Neural crest cell (in vitro differentiated cells): ENCODE data around the gene LTC4S. TPM values are rescaled to one million over a fixed set of nuclear protein-coding genes. Genes with fewer than 3 reads are reported as not detected.
"Not testable (repeated sequence)": the region's sequence is repeated elsewhere in the genome, so short reads cannot be mapped to it uniquely, and the experiment has no call there.

Experiments used
- DNase-seq: peaks from one replicate; pipeline ENCODE4 v3.0.0; 2021; ENCODE audit warnings: low read depth, mixed read lengths, low spot score
- H3K27ac Mint-ChIP-seq: one replicate; pipeline ENCODE4 v1.8.0; 2021; ENCODE audit warnings: mild to moderate bottlenecking, mixed read lengths; ENCODE audit not compliant: unreplicated experiment
- H3K27me3 Mint-ChIP-seq: 2 replicates; pipeline ENCODE4 v1.8.0; 2021; ENCODE audit warnings: low read depth, mild to moderate bottlenecking, mixed read lengths
- H3K36me3 Mint-ChIP-seq: 2 replicates; pipeline ENCODE4 v1.8.0; 2021; ENCODE audit warnings: low read depth, mild to moderate bottlenecking, mixed read lengths
- H3K4me1 Mint-ChIP-seq: 2 replicates; pipeline ENCODE4 v1.8.0; 2021; ENCODE audit warnings: mixed read lengths
- H3K4me3 Mint-ChIP-seq: one replicate; pipeline ENCODE4 v1.8.0; 2021; ENCODE audit warnings: mild to moderate bottlenecking, mixed read lengths
- H3K9me3 Mint-ChIP-seq: 2 replicates; pipeline ENCODE4 v1.8.0; 2021; ENCODE audit warnings: mixed read lengths
- long read RNA-seq: library from polyadenylated mRNA; unstranded; transcript quantifications from one replicate; pipeline ENCODE4 v2.0.0, GENCODE V29; 2020
- total RNA-seq: library from RNA; stranded (reverse); gene quantifications from 2 replicates; pipeline ENCODE4 v1.2.1, GENCODE V29; 2021
- TF ChIP-seq, protein P1 (sequence below): fragments of 200-600 bp; sonication (generic); conservative IDR thresholded peaks from 2 replicates; pipeline ENCODE4 v1.5.0; 2021; ENCODE audit warnings: antibody characterized with exemption, mild to moderate bottlenecking

Gene LTC4S, protein sequence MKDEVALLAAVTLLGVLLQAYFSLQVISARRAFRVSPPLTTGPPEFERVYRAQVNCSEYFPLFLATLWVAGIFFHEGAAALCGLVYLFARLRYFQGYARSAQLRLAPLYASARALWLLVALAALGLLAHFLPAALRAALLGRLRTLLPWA
- 2.4 and 3.3 TPM in 2 replicates for total RNA-seq
- long read RNA-seq: 0 reads

DNA sequence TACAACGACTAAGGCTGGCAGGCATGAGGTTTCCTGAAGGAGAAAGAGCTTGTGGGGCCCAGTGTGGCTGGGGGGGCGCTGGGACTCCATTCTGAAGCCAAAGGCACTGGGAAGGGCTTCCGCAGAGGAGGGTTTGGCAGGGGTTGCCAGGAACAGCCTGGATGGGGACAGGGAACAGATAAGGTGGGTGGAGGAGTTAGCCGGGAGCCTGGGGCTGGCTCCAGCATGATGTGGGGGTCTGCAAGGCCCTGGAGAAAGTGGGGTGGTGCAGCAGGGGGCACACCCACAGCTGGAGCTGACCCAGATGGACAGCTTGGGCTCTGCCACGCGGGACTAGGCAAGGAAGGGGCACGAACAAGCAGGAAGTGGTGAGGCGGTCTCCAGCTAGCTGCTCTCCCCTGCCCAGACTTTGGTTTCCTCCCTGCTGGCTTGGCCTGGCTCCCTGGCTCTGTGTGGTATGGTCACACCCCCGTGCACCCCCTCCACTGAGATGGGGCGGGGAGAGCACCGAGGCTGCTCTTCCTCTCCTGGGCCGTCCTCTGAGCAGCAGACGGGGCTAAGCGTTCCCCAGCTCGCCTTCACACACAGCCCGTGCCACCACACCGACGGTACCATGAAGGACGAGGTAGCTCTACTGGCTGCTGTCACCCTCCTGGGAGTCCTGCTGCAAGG lies at the start of gene LTC4S:
Gene LTC4S (plus strand): TSS at position 519 of the 672 bp plus-strand sequence. CDS start 95 bp downstream, at position 614.
- no peak for DNase-seq
- Mint-ChIP-seq H3K27me3 (peaks cover 2% of the 10 kb centered on the region), H3K36me3 (peaks cover 4% of the 10 kb centered on the region), H3K9me3 (no peaks in the 10 kb centered on the region), H3K4me3 (peak within 1 kb of the TSS; percentile 81), H3K27ac (peak within 1 kb of the TSS; percentile 89), H3K4me1 (peaks cover 5% of the 10 kb centered on the region)
- TF ChIP-seq, protein P1, sequence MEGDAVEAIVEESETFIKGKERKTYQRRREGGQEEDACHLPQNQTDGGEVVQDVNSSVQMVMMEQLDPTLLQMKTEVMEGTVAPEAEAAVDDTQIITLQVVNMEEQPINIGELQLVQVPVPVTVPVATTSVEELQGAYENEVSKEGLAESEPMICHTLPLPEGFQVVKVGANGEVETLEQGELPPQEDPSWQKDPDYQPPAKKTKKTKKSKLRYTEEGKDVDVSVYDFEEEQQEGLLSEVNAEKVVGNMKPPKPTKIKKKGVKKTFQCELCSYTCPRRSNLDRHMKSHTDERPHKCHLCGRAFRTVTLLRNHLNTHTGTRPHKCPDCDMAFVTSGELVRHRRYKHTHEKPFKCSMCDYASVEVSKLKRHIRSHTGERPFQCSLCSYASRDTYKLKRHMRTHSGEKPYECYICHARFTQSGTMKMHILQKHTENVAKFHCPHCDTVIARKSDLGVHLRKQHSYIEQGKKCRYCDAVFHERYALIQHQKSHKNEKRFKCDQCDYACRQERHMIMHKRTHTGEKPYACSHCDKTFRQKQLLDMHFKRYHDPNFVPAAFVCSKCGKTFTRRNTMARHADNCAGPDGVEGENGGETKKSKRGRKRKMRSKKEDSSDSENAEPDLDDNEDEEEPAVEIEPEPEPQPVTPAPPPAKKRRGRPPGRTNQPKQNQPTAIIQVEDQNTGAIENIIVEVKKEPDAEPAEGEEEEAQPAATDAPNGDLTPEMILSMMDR: no peak

DNA sequence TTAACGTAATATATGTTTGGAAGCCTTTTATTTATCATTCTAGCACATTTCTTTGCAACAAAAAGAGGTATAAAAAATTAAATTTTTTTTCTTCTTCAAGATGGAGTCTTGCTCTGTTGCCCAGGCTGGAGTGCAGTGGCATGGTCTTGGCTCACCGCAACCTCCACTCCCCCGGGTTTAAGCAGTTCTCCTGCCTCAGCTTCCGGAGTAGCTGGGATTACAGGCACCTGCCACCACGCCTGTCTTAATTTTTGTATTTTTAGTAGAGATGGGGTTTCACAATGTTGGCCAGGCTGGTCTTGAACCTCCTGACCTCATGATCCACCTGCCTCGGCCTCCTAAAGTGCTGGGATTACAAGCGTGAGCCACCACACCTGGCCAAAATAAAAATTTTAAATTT lies 49.7 kb upstream of the LTC4S start:
- not testable (repeated sequence) for H3K4me1 Mint-ChIP-seq, DNase-seq

DNA sequence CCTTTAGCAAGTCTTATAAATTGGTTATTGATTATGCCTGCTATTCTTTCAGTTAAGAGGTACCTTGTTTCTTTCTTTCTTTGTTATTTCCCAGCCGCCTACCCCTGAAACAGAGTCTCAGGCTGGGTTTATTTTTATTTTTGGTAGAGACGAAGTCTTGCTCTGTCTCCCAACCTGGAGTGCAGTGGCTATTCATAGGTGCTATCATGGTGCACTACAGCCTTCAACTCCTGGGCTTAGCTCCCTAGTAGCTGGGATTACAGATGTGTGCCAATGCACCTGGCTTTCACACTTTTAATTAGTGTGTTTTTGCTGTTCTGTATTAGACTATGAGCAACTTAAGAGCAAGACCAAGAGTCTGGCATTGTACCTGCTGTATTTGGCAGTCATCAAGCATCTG lies 46.9 kb upstream of the LTC4S start:
- no peak overlapping the region for H3K4me3 Mint-ChIP-seq
- H3K27ac Mint-ChIP-seq: no peak overlapping the region
- TF ChIP-seq, protein P1: no peak
- peaks cover 8% of the 10 kb centered on the region for H3K36me3 Mint-ChIP-seq
- H3K27me3 Mint-ChIP-seq: no peaks in the 10 kb centered on the region
- peaks cover 4% of the 10 kb centered on the region for H3K4me1 Mint-ChIP-seq
- DNase-seq: no peak
- H3K9me3 Mint-ChIP-seq: peaks cover 2% of the 10 kb centered on the region

More for the DNA sequence above, 49.7 kb upstream of the LTC4S start:
- not testable (repeated sequence) for H3K27me3 Mint-ChIP-seq, H3K27ac Mint-ChIP-seq, H3K36me3 Mint-ChIP-seq, H3K9me3 Mint-ChIP-seq, H3K4me3 Mint-ChIP-seq

DNA sequence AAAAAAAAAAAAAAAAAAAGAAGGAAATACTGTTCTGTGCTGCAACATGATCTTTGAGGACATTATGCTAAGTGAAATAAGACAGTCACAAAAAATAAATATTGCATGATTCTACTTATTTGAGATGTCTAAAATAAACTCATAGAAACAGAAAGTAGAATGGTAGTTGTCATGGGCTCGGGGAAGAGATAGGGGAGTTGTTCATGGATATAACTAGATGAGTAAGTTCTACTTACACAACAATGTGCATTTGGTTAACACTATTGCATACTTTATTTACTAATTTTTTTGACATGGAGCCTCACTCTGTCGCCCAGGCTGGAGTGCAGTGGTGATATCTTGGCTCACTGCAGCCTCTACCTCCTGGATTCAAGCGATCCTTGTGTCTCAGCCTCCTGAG lies 46.0 kb upstream of the LTC4S start:
- TF ChIP-seq, protein P1: no peak
- no peak for DNase-seq
- Mint-ChIP-seq H3K9me3 (peaks cover 2% of the 10 kb centered on the region), H3K4me1 (peaks cover 4% of the 10 kb centered on the region), H3K27ac (no peak overlapping the region), H3K27me3 (no peaks in the 10 kb centered on the region), H3K4me3 (no peak overlapping the region), H3K36me3 (peaks cover 8% of the 10 kb centered on the region)

DNA sequence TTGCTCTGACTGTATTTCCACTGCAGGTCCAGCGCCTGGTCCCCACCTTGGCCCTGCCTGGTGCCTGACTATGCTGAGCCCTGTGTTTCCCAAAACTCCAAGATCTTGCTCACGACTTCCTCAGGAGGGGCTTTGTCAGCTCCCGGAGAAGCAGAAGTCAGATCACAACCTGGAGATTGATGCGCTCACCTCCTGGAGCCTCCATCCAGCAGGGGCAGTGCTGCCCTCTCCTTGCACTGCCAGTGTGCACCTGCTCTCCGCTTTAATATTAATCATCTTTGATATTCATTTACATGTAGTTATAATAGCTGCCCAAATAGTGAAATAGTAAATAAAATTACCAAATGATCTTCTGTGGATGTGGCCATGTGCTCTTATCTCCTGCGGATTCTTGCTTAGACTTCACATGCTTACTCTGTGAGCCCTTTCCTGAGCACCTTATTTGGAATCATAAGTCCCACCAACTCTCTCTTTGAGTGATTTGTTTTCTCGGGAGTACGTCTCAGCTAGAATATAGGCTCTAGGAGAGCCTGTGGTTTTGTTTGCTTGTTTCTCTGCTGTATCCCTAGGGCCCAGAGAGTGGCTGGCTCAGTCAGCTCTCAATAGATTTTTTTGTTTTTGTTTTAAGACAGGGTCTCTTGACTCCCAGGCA lies 43.8 kb upstream of the LTC4S start:
- H3K36me3 Mint-ChIP-seq: peaks cover 8% of the 10 kb centered on the region
- H3K27me3 Mint-ChIP-seq: no peaks in the 10 kb centered on the region
- TF ChIP-seq, protein P1: no peak
- peaks cover 22% of the 10 kb centered on the region for H3K4me1 Mint-ChIP-seq
- peaks cover 2% of the 10 kb centered on the region for H3K9me3 Mint-ChIP-seq
- H3K27ac Mint-ChIP-seq: peak overlapping the region; percentile 48
- DNase-seq: no peak
- H3K4me3 Mint-ChIP-seq: no peak overlapping the region

DNA sequence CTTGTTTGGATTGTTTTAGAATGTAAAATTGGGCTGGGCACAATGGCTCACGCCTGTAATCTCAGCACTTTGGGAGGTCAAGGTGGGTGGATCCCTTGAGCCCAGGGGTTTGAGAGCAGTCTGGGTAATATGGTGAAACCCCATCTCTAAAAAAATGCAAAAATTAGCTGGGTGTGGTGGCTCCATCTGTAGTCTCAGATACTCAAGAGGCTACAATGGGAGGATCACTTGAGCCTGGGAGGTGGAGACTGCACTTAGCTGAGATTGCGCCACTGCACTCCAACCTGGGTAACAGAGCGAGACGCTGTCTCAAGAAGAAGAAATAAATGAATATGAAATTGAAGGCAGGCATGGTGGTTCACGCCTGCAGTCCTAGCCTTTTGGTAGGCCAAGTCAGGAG lies 39.8 kb upstream of the LTC4S start:
- H3K9me3 Mint-ChIP-seq: no peaks in the 10 kb centered on the region
- H3K4me1 Mint-ChIP-seq: peaks cover 29% of the 10 kb centered on the region
- H3K36me3 Mint-ChIP-seq: peaks cover 3% of the 10 kb centered on the region
- H3K4me3 Mint-ChIP-seq: no peak overlapping the region
- H3K27ac Mint-ChIP-seq: no peak overlapping the region
- no peaks in the 10 kb centered on the region for H3K27me3 Mint-ChIP-seq
- no peak for DNase-seq
- TF ChIP-seq, protein P1: no peak
